HG03575 (cell line): ENCODE data around the gene TXNDC8.

ENCODE experiments used
- ATAC-seq: cut with Tn5 transposase; IDR thresholded peaks from one replicate; pipeline ENCODE4 v1.9.1; 2021; ENCODE audit not compliant: unreplicated experiment, insufficient number of reproducible peaks, low FRiP score; ENCODE audit errors: extremely low read depth

TXNDC8 gene

DNA sequence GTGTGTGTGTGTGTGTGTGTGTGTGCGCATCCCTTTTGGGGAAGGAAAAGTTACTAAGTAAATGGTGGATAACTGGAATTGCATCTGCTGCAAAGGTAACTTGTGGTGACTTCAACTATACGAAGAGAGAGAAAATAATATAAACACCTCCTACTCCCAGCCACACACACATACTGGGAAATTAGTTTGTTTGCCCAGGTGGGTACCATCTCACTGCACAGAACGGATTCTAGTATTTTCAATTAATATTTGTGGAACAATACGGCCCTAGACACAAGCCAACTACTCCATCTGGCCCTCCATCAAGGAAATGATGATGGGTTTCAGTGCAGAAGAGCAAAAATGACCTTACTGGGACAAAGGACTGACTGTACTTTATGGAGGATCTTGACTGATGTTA, 49.2 kb downstream of the TXNDC8 start:
- ATAC-seq, result no peak

DNA sequence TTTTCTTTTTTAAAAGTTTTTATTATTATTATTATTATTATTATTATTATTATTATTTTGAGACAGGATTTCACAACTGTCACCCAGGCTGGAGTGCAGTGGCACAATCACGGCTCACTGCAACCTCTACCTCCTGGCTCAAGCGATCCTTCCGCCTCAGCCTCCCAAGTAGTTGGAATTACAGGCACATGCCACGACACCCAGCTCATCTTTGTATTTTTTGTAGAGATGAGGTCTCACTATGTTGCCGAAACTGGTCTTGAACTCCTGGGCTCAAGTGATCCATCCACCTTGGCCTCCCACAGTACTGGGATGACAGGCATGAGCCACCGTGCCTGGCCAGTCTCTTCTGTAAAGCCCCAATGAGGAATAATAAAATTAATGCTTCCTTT, 50.4 kb downstream of the TXNDC8 start:
- no peak for ATAC-seq

DNA sequence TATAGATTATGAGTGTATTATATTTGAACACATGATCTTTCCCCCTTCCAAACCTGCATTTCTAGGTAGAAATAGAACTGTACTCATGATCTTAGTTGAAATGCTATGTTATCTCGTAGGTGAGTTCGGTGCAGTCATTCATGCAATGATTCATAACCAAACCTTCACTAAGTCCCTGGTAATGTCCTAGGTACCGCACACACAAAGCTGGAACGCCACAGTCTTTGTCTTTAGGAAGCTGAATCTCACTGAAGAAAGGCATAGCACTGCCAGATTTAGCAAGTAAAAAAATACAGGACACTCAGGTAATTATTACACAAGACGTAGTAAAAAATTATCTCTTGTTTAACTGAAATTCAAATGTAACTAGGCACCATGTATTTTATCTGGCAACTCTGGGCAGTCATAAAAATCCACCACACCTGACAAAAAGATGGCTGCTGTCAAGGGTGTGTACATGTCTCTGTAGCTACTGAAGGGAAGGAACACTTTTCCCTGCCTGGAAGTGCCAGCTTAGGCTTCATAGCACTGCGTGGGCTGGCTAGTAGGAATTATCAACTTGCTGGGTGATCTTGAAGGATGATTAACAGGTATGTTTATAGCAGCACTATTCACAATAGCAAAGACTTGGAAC, 53.3 kb downstream of the TXNDC8 start:
- ATAC-seq, result no peak

DNA sequence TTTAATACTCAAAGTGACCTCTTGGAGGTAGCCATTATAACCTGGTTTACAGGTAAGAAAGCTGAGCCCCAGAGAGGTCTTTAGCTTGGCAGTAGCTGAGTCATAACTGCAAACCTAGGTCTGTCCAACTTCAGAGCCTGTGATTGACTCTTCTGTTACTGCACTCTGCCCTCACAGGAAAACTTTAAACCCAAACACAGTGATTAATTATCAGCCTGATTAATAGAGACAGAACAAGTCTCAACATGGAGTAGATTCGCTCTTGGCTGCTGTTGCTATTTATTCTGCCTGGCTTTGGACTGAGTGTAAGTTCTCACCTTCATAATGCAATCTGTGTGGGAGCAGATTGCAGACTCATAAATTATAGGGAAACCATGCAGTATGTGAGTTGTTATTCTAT, 53.9 kb downstream of the TXNDC8 start:
- no peak for ATAC-seq

DNA sequence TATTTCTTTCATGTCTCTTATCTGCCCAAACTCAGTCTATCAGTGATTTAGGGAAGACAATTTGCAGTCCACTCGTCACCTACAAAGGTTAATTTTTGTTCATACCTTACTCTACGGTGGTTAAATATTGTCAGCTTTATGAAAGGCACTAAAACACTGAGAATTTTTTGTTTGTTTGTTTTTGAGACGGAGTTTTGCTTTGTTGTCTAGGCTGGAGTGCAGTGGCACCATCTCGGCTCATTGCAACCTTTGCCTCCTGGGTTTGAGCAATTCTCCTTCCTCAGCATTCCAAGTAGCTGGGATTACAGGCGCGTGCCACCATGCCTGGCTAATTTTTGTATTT, 55.0 kb downstream of the TXNDC8 start:
- no peak for ATAC-seq

DNA sequence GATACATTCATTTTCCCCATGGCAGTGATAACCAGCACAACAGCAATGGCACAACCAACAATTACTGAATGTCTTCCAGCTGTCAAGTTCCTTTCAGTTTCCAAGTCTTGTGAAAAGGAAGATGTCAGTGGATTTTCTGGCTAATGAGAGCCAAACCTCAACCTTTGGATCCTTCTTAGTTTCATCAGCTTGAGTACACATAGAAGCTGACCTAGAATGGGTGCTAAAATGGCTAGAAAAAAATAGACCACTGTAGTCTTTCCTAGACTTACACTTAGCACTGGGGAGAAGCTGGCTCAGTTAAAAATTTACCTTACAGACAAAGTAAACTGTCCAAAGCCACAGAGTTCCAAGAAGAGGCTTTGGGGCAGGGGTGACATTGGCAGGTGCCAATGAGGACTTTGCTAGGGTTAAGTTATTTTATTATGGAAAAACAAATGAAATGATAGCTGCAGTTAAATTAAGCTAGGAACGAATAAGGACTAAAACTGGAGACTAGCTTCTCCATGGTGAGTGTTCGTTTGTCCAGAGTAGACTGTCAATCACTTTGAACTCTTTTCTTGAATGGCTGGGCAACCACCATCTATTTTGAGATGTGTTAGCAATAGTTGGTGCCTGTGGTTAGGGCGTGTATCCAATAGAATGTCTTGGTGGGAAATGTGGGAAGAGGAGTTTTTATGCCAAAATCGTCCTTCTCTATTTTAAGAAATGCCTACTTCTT, 55.5 kb downstream of the TXNDC8 start:
- ATAC-seq, result no peak

DNA sequence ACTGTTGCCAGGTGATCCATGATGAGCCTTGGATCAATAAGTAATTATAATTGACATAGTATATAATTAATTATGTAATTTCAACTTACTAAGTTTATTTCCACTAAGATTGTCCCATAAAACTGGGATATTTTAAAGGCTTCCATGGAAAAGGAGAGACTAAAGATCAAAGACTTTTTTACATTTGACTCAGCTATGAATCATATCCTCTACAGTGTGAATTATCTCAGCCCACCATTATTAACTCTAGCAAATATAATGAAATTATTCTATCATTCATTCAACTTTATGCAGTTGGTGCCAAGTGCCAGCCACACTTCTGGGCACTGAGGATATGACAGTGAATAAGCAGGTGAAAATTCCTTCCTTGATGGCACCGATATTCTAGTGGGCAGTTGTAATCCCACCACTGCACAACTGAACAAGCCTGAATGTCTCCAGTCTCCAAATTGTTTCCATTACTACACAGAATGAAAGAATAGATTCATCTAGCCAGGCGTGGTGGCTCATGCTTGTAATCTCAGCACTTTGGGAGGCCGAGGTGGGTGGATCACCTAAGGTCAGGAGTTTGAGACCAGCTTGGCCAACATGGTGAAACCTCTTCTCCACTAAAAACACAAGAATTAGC, 59.5 kb downstream of the TXNDC8 start:
- ATAC-seq, result no peak

DNA sequence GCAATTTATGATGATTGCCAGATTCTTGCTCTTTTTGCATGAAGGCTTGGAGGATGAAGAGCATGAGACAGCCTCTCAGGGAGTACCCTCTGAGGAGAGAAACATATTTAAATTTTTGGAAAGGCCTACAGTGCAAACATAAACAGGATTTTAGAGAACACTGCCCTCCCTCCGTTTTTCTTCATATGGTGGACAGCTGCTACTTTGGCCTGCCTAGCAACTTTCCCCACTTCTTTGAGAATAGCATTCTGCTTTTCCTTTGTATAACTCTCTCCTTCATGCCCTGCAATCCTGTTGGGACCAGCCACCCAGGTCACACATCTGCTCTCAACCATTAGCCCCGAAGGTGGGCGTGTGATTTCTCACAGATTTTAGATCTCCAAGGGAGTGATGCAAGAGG, 60.9 kb downstream of the TXNDC8 start:
- no peak for ATAC-seq

DNA sequence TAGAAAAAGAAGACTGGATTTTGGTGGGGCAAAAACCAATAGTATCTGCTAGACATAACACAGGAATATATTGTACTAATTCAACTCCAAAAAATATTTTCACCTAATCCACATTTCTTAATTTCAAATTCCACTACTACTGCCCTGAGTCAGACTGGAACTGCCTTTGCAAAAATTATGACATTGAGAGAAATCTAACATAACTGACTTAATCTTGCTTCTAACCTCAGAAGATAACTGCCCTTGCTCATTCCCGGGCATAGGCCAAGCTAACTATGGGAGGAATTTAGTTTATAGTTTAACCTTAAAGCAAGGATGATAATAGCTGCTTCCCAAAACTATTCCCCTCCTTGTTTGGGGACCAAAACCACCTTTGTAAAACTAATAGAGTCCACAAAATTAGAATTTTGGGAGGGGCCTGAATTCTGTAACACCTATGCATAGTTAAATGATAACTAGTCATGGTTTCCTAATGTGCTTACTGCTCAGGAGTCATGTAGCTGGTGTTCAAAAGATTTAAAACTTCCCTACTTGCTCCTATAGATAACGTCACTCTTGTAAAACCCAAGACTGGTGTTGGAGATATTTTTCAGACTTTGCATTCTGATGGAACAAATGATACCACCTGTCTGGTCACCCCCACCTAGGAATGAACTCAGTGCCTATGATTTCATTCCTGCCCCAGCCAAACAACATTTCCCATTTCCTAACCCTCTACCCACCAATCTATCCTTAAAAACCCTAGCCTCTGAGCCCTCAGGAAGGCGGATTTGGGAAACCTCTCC, 67.3 kb downstream of the TXNDC8 start:
- no peak for ATAC-seq

DNA sequence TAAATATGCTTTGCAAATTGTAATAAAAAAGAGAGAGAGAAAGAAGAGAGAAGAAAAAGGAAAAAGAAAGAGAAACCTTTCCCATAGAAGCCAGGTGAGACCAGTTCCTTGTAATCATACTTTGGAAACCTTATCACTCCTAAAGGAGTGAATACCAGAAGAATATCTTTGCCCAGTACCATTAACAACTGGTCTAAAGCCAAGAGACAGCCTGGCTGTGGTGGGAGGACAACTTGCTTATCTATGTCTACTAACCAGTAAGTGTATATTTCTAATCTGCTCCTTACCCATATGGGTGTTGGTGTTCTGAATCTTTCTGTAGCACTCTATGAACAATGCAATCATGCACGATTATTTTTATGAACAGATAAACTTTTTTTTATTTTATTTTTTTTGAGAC, 70.9 kb downstream of the TXNDC8 start:
- ATAC-seq, result no peak

DNA sequence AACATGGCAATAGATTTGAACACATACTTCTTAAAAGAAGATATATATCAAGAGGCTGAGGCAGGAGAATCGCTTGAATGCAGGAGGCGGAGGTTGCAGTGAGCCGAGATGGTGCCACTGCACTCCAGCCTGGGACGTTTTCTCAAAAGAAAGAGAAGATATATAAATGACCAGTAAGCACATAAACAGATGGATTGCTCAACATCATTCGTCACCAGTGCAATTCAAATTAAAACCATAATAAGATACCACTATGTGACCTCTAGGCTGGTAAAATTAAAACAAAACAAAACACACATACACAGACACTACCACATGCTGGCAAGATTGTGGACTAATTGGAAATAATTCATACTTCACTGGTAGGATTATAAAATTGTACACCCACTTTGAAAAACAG, 76.0 kb downstream of the TXNDC8 start:
- ATAC-seq, result no peak

DNA sequence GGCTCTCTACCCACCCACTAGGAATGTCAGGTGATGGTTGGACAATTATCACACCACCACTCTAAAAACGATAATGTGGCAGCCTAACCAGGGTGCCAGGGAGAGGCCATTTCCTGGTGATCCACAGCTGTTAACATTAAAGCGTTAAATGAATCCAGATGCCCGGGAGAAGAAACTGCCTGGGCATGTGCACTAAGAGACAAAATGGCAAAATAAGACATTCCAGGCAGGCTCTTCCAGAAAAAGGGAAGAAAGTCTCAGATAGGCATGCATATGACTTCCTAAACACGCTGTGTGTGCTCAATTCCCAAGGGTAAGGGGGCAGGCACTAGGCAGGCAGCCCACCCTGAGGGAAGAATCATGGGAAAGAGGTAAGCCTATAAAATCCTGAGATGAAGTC, 76.8 kb downstream of the TXNDC8 start:
- ATAC-seq, result no peak

DNA sequence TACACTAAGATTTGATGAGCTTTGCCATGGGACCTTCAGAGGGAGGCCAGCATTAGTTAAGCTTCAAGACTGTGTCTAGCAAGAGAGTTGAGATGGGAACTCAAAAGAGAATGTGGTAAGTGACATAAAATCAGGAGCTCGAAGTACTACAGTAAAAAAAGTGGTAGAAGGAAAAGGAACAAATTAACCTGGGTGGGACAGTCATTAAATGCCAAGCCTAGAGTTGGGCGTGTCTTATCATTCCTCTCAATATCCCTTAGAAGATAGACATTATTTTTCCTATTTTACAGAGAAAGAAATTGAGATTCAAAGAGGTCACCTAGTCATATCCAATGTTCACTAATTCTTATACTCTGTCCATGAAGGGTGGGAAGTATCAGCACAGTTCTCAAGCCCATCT, 78.1 kb downstream of the TXNDC8 start:
- ATAC-seq, result no peak

DNA sequence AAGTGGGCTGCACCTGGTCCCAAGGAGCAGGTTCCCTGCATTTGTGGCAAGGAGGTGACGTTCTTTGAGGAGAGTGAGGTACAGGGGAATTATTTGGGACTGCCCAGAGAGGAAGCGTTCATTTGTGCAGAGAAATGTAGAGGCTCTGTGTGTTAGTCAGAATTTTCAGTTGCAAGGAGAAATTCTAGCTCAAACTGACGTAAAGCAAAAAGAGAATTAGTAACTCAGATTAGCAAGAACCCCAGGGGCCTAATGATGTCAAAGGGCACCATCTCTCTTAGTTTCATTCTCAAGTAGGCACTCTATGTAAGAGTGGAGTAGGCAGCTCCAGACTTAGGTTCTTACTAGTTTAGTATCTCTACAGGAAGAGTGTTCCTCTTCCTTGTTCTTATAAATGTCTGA, 79.0 kb downstream of the TXNDC8 start:
- no peak for ATAC-seq

DNA sequence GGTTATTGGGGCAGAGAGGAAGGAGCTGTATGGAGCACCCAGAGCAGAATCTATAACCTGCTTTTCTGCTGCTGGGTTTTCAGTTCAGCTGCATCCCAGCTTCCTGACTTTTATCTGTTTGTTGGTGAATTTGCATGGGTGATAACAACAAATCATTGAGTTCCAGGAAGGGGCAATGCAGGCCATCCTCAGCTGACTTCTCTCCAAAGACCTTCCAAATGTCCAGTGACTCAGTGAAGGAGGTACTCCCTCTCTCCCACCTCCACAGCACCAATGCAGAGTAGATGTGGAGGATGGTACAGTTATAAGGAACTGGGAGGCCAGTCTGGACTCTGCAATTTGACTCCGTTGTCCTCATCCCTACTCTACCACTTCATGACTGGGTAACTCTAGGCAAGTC, 79.7 kb downstream of the TXNDC8 start:
- no peak for ATAC-seq

DNA sequence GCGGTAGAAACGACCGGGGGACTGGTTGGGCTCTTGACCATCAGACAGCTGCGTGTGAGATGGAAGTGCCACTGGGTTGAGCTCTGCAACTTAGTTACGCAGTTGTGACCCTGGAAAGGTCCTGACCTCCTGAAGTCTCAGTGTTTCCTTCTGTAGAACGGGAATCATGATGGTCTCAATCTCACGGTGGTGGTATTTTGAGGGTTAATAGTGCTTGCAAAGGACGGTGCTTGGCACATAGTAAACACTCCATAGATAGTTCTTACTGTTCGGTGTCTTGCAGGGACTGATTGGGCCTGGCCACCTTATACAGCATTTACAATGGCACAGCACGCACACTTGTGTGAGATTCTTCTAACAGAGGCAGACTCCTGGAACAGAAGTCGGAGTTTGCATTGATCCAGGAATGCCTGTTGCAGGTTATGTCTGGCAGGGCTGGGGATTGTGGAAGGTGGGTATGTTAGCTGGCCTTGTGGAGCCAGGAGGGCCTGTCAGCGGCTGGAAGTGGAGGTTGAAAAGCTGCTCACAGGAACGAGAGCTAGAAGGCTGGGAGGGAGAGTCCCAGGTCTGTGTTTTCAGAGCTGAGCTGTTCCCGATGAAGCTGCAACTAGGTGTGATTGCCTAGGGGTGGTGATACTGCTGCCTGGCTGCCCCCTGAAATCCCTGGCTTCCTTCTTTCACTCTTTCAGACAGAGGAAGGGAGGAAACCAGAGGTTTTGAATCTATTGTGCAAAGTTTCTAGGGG, 80.4 kb downstream of the TXNDC8 start:
- no peak for ATAC-seq

DNA sequence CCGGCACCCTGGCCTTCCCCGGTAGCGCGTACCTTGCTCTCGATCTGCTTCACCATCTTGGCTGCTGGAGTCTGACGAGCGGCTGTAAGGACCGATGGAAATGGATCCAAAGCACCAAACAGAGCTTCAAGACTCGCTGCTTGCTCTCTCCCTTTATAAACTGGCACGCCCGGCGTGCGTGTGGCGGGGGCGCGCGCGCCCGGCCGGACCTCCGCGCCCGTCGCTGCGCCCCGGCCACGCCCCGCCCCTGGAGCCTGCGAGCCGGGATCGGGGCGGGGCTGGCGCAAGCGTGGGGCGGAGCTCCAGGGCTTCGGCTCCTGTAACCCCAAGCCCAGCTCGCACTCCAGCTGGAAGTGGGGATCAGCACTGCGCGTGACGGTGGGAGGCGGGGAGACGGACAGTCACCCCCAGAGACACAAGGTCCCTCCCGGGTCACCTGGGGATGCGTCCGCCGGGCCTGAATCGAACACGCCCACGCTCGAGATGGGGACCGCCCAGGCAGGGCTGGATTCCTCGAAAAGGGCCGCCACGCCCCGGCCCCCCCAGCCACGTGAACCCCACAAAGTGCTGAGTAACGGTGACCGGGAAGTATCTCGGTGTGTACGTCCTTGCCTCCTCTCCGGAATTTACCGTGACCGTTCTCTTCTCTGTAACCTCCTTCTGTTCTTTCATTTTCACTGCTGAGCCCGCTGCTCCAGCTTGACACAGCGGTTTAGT, 81.1 kb downstream of the TXNDC8 start, which contains the start of gene TXN:
Gene TXN (minus strand): TSS at position 128 of the 717 bp plus-strand sequence. CDS start 72 bp downstream, at position 56.
- ATAC-seq, result peak; percentile 30
